Measurements from ENCODE around the gene ENO2.

ENO2 gene

DNA sequence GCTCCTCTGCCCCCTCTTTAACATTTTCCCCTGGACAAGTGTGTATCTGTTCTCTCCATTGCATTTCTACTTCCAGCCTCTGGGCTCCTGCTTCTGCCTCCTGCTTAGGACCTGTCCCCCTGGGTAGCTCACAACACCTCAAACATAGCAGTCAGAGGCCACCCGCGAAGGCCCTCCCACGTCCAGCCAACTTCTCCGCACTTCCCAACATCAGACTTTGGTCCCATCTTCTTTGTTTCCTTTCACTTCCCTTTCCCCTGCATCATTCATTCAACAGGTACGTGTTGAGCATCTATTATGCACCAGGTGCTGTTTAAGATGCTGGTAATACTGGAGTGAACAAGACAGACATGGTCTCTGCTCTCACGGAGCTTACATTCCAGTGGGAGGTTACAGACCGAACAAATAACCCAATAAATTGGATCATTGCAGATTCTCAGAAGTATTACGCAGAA is 32.6 kb downstream of the ENO2 start:
- DNase-seq: no peak

DNA sequence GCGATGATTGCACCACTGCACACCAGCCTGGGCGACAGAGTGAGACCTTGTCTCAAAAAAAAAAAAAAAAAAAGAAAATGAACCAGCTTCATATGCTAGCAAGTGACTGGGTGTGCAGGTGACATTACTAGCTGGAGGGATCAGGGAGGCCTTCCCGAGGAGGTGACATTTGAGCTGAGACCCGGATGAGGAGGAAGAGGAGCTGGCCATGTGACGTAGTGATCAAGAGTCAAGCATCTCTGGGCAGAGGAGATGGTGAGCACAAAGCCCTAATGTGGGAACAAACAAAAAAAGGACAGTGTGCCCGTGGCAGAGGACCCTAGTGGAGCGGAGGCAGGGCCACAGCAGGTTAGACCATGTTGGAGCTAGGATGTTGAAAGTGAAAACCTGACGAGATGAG is 33.2 kb downstream of the ENO2 start:
- DNase-seq: no peak

DNA sequence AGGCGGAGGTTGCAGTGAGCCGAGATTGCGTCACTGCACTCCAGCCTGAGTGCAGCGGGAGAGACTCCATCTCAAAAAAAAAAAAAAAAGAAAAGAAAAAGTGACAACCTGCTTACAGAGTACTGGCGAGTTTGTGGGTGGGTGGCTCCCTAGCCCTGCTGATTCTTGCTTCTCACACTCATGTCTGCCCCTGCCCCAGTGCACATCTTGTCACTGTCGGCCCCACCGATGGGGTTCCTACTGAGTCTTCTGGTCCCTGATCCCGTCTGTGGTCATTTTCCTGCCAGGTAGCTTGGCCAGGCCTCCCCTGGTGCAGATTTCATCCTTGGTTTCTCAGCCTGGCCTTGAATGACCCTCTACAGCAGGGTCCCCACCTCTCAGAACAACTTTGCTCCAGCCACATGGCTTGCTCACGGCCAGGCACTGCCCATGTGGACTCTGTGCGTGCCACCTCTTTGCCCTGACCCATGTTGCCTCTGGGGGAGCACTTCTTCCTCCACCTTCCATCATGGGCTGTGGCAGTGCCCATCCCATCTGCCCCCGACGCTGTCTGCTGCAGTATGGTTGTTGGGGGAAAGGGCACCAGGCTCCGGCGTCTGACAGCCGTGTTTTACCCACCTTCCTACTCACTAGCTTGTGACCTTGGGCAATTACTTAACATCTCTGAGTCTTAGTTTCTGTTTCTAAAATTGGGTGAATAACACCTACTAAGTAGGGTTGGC is 34.7 kb downstream of the ENO2 start:
- DNase-seq: no peak

DNA sequence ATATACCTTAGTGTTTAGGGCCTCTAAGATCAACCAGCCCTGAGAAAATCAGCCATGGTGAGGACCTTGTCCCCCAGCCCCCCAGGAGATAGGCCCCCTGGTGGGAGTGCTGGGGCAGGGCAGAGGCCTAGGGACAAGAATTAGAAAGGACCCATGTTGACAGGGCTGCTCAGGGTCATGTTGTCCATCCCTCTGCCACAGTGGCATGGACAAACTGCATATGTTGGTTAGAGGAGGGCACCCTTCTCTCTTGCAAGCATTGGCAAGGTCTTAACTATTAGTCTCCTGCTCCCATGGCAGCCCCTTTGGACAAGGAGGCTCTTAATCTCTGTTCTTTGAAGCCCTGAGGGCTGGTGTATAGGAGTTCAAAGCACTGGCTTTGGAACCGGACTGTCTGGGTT is 36.0 kb downstream of the ENO2 start:
- DNase-seq: no peak

DNA sequence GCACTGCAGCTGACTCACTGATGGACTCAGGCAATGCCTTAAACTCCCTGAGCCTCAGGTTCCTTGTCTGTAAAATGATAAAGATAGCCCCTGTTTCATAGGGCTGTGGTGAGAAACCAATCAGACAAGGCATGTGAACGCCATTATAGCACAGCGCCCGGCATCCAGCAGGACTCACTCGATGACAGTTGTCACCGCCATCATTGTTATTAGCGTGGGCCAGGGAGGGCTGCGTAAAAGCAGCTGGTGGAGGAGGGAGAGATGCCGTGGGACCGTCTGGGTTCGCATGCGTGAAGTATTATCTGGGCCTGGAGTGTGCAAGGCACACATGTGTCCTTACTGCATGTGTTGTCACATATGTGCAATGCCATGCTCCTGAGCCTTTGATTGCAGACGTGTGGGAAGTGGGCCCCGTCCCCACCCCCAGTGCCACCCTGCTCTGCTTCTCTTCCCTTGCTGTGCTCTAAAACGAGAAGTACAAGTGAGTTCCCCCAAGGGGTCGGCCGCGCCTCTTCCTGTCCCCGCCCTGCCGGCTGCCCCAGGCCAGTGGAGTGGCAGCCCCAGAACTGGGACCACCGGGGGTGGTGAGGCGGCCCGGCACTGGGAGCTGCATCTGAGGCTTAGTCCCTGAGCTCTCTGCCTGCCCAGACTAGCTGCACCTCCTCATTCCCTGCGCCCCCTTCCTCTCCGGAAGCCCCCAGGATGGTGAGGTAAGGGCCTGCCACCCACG is 36.6 kb downstream of the ENO2 start, which contains the start of gene PTPN6:
Gene PTPN6, plus strand, starts transcription at position 546 of the 730 bp plus-strand sequence. Its CDS starts 157 bp downstream, at position 703.
- DNase-seq: peak in 10 of 51 donors; percentile 21 to 36 (median 26)

DNA sequence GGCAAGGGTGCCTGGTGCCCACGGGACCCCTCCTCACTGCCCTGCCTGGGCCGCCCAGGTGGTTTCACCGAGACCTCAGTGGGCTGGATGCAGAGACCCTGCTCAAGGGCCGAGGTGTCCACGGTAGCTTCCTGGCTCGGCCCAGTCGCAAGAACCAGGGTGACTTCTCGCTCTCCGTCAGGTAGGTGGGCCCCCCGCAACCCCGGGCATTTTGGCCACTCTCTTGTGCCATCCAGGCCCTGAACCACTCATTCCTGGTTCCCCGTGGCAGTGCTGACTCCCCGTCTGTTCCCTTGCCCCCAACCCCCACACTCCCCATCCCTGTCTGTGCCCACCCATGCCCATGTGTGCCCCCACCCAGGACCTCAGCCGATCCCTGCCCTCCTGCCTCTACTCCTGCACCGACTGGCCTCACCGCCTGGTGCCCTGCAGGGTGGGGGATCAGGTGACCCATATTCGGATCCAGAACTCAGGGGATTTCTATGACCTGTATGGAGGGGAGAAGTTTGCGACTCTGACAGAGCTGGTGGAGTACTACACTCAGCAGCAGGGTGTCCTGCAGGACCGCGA is 37.3 kb downstream of the ENO2 start:
- no peak for DNase-seq

DNA sequence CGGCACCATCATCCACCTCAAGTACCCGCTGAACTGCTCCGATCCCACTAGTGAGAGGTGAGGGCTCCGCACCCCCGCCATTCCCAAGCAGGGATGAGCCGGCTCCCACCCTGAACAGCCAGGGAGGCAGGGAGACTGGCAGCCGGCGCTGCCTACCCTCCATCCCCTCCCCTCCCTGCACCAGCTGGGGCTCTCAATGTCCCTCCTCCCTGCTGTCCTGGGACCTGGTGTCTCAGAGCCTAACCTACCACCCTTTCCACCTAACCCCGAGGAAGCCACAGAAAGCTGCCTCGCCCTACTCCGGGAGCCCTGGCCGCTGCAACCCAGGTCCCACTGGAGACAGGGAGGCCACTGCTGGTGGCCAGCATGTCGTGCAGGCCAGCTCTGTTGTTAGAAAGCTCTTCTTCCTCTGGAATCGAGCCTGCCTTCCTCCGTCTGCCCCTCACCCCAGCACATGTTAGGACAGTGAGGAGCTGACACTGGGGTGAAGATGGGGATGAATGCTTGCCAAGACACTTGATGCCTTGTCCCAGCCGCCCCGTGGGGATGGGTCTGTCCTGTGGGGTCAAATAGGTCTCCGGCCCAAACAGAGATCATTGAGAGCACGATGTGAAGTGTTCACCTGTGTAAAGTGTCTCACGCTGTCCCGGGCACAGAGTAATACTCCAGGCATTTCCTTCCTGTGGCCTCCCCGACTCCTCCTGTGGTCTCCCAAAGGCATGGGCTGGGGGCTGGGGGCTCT is 37.9 kb downstream of the ENO2 start:
- no peak for DNase-seq

DNA sequence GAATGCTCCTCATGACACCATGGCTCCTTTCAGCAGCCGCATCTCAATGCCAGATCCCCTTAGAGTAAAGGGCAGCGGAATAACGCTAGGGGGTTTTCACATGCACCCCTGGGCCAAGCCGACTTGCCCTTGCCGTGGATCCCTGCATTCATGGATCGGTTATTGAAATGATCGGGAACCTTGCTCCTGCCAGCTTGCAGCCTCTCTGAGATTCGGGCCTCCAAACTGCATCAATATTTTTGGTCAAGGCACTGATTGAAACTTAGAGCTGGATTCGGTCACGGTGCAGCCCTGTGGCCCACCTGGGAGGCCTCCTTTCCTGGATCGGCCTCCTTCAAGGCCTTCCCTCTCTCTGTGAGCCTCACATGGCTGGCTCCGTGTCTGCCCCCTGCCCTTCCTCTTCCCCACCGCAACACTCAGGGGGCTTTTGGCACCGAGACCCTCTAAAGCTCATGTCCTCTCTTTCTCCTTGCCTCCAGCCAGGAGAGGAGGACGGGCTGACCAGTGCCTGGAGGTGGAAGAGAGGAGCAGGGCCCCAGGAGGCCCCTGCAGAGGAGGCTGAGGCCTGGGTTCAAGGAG is 38.6 kb downstream of the ENO2 start:
- DNase-seq: no peak

DNA sequence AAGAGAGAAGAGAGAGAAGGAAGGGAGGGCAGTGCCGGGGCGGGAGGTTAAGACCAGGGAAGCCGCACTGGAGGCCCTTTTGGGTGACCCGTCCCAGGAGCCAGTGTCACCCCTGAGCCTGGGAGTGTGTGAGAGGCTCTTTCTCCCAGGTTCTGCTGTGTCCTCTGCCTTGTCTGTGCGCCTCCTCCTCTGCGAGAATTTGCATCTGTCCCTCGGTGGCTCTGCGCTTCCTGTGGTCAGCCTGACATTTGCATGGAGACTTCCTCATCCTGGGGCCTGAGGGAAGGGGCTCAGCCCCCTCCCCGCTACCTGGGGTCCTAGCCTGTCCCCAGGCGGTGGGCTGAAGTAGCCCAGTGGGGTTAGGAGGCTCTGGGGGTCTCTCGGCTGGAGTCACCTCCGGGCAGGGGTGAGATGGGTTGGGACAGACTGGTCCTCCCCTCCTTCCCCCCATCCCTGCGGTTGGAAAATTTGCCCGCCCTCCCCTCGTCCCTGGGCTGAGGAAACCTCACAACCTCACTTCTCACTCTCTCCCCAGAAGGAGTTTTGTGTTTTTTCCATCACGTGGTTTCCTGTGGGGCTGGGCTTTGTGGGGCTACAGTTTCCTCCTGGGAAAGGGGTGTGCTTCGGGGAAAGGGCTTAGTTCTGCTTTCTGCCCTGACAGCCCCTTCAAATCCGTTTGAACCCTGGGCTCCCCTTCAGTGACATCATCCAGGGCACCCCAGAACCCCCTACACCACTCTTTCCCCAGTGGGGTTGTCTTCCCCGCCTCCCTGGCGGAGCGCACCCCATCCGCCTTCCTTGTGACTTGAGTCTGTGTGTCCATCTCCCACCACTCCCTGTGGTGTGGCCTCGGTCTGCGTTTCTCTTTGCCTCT is 39.3 kb downstream of the ENO2 start:
- peak in 19 of 51 donors; percentile 14 to 49 (median 32) for DNase-seq

DNA sequence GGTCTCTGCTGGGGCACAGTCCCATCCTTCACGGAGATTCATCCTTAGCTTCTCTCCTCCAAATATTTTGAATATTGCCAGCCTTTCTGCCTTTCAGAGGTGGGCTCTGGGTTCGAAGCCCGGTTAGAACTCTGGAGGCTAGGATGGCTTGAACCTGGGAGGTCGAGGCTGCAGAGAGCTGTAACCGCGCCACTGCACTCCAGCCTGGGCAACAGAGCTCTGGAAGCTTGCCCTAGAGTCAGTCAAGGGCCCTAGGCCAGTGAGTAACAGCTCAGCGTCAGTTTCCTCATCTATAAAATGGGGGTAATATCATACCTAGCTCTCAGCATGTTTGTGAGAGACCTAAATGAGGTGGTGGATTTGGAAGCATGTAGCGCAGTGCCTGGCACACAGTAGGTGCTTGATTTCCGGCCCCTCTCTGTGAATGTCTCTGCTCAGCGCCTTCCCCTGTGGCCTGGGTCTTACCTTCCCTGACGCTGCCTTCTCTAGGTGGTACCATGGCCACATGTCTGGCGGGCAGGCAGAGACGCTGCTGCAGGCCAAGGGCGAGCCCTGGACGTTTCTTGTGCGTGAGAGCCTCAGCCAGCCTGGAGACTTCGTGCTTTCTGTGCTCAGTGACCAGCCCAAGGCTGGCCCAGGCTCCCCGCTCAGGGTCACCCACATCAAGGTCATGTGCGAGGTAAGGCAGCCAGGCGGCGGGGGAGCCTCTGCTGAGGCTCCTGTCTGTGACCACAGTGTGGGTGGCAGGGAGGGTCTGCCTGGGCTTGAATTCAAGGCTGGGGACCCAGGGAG is 40.1 kb downstream of the ENO2 start:
- no peak for DNase-seq

DNA sequence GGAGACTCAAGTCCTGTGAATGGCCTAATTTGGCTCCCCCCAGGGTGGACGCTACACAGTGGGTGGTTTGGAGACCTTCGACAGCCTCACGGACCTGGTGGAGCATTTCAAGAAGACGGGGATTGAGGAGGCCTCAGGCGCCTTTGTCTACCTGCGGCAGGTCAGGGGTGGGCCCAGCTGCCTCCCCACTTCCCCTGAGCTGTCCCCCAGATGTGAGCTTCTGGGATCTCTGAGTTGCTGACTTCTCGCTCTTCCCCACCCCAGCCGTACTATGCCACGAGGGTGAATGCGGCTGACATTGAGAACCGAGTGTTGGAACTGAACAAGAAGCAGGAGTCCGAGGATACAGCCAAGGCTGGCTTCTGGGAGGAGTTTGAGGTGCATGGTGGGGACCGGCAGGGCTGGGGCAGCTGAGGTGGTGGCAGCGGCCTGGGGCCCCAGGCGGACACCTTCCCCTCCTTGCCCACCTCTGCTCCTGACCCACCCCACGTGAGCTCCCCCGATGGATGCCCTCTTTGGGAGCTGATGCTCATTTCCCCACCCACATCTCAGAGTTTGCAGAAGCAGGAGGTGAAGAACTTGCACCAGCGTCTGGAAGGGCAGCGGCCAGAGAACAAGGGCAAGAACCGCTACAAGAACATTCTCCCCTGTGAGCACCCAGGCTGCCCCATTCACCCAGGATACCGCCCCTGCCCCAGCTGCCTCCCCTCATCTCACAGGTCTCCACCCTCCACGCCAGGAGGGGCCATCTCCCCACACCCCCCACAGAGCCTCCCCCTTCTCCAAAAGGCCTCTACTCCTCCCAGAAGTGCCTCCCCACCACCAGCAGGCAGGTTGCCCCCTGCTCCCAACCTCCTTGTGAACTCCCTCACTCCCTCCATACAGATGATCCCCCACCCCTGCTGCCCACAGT is 41.0 kb downstream of the ENO2 start:
- no peak for DNase-seq

DNA sequence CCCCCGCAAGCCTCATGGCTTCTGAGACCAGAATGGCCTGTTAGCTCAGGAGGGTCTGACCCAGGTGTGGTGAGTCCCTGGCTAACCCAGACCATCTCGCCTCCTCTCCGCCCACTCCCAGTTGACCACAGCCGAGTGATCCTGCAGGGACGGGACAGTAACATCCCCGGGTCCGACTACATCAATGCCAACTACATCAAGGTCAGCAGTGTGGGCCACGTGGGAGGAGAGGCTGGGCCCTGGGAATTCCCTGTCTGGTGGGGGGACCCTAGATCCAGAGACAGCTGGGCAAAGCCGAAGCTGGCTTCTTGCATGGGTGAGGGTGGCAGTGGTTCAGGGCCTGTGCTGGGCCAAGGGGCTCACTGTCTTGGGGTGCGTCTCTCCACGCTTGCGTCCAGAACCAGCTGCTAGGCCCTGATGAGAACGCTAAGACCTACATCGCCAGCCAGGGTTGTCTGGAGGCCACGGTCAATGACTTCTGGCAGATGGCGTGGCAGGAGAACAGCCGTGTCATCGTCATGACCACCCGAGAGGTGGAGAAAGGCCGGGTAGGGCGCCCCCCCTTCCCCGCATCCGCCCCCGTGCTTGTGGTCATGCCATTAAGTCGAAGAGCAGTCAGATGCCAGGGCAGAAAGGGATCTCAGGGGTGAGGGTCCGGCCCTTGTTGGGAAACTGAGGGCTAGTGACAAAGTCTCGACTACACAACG is 41.8 kb downstream of the ENO2 start:
- no peak for DNase-seq

- no peak for DNase-seq
These were observed 42.8 kb downstream of the ENO2 start for GRCh38 chr12:6957151-6957701.

GRCh38 chr12:6957741-6958608 is 43.6 kb downstream of the ENO2 start:
- no peak for DNase-seq

DNA sequence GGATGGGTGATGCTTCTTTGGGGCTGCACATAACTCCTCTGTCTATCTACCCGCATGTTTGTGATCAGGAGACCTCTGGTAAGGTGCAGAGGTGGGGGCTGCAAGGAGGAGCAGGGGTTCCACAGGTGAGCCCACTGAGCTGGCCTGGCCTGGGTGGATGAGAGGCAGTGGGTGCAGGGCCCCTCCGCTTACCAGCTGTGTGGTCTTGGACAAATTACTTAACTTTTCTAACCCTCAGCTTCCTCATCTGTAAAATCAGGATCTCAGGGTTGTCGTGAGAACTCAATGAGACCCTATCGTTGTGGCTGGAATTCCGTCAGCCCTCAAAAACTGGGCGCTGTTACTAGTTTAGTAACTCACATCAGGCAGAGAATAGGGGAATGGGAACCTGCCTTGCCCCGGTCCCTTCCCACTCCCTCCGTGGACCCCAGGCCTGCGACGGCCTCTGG is 44.3 kb downstream of the ENO2 start:
- no peak for DNase-seq

Data from hypothalamus (tissue), 51 donors.